Esophagus muscularis mucosa (tissue), 4 donors: Measurements from ENCODE around the gene SATB1.

Experiments used
- CTCF ChIP-seq, 3 experiments: fragments of 200-600 bp in 2 of 3; fragments of 450-650 bp in 1 of 3; sonication (generic) in 2 of 3; IDR thresholded peaks; one replicate each; pipeline ENCODE4 v1.5.1; 2017 to 2019; ENCODE audit warnings: antibody characterized with exemption in 3 of 3, mild to moderate bottlenecking in 2 of 3, moderate library complexity in 1 of 3
- EP300 ChIP-seq: sonication (generic); formaldehyde crosslinking; IDR thresholded peaks from one replicate; pipeline ENCODE4 v1.6.1; 2017; ENCODE audit warnings: antibody characterized with exemption
- POLR2A ChIP-seq: fragments of 450-650 bp; IDR thresholded peaks from one replicate; pipeline ENCODE4 v1.6.1; 2017; ENCODE audit warnings: antibody characterized with exemption, moderate library complexity, mild to moderate bottlenecking, low read depth
- POLR2AphosphoS5 ChIP-seq, 2 donors: sonication (generic); formaldehyde crosslinking; IDR thresholded peaks; one replicate each; pipeline ENCODE4 v1.6.1; 2017; ENCODE audit warnings: antibody characterized with exemption in 2 of 2

GRCh38 chr3:18469775-18470174, 44.6 kb upstream of the SATB1 start:
- TF ChIP-seq POLR2AphosphoS5 (IDR thresholded peaks at IDR 0.05): no peak
- no peak for TF ChIP-seq CTCF (IDR thresholded peaks at IDR 0.05)
- no peak for TF ChIP-seq EP300
- TF ChIP-seq POLR2A: no peak
